Endothelial cell of umbilical vein (primary cell): ENCODE data around the gene MAP4K4.

Source experiments
- CTCF ChIP-seq, 2 donors: IDR thresholded peaks; 1 replicate in 1 of 2; 2 replicates in 1 of 2; pipeline ENCODE4 v1.5.1; 2011; ENCODE audit warnings: low read length in 2 of 2, mild to moderate bottlenecking in 2 of 2, moderate library complexity in 2 of 2, control low read depth in 1 of 2, inconsistent platforms in 1 of 2, low read depth in 1 of 2; ENCODE audit not compliant: insufficient read depth in 1 of 2; ENCODE audit errors: extremely low read depth in 1 of 2
- POLR2AphosphoS5 ChIP-seq: IDR thresholded peaks from 2 replicates; pipeline ENCODE4 v1.6.1; 2012; ENCODE audit warnings: low read depth, mild to moderate bottlenecking, control low read depth, low read length, moderate library complexity; ENCODE audit not compliant: insufficient read depth

GRCh38 chr2:101873543-101873942, 176.0 kb downstream of the MAP4K4 start:
- no peak for TF ChIP-seq CTCF (IDR thresholded peaks at IDR 0.05; ENCODE audit: extremely low read depth in 1 of 2, insufficient read depth in 1 of 2, low read depth in 1 of 2, low read length in 2 of 2)
- no peak for TF ChIP-seq POLR2AphosphoS5
